HepG2 (cell line): Measurements from ENCODE around the gene OLFM1. TPM values are rescaled to one million over a fixed set of nuclear protein-coding genes. Genes with fewer than 3 reads are reported as not detected.

ENCODE experiments used
- BORCS8-MEF2B ChIP-seq: sonication (generic); formaldehyde crosslinking; IDR thresholded peaks from 2 replicates; pipeline ENCODE4 v1.8.0; 2022; ENCODE audit warnings: mild to moderate bottlenecking, missing genetic modification reagents
- FOXO1 ChIP-seq: sonication (generic); formaldehyde crosslinking; IDR thresholded peaks from 2 replicates; pipeline ENCODE4 v1.4.0; 2020; ENCODE audit warnings: missing genetic modification reagents
- HDAC2 ChIP-seq: sonication (generic); formaldehyde crosslinking; IDR thresholded peaks from 2 replicates; pipeline ENCODE4 v1.4.0; 2020; ENCODE audit warnings: missing genetic modification reagents
- KLF6 ChIP-seq: IDR thresholded peaks from 2 replicates; pipeline ENCODE4 v1.8.0; 2016; ENCODE audit warnings: missing biosample characterization, missing genetic modification reagents
- NFE2L2 ChIP-seq: fragments of 150-350 bp; IDR thresholded peaks from 2 replicates; pipeline ENCODE4 v1.6.1; 2014; ENCODE audit warnings: low read length
- PAX8 ChIP-seq: sonication (generic); formaldehyde crosslinking; IDR thresholded peaks from 2 replicates; pipeline ENCODE4 v1.8.0; 2022; ENCODE audit warnings: mild to moderate bottlenecking, missing genetic modification reagents, borderline replicate concordance
- POLR2G ChIP-seq: fragments of 200-400 bp; formaldehyde crosslinking; IDR thresholded peaks from 2 replicates; pipeline ENCODE4 v1.6.1; 2018; ENCODE audit warnings: mild to moderate bottlenecking, low read depth, low read length, moderate library complexity
- TBP ChIP-seq: sonication (generic); formaldehyde crosslinking; IDR thresholded peaks from 2 replicates; pipeline ENCODE4 v1.5.0; 2020; ENCODE audit warnings: missing genetic modification reagents
- TFDP1 ChIP-seq: IDR thresholded peaks from 2 replicates; pipeline ENCODE4 v1.6.1; 2016; ENCODE audit warnings: missing compliant biosample characterization, missing genetic modification reagents, borderline replicate concordance
- THAP11 ChIP-seq: IDR thresholded peaks from 2 replicates; pipeline ENCODE4 v1.6.1; 2016; ENCODE audit warnings: missing biosample characterization, missing genetic modification reagents
- XBP1 ChIP-seq: sonication (generic); formaldehyde crosslinking; IDR thresholded peaks from 2 replicates; pipeline ENCODE4 v1.5.0; 2020; ENCODE audit warnings: missing genetic modification reagents
- ZKSCAN5 ChIP-seq: sonication (generic); formaldehyde crosslinking; IDR thresholded peaks from 2 replicates; pipeline ENCODE4 v1.5.1; 2020; ENCODE audit warnings: mild to moderate bottlenecking, missing genetic modification reagents
- ZNF589 ChIP-seq: sonication (generic); formaldehyde crosslinking; conservative IDR thresholded peaks from 2 replicates; pipeline ENCODE4 v1.8.0; 2022; ENCODE audit warnings: mild to moderate bottlenecking, moderate library complexity, missing genetic modification reagents
- ZNF687 ChIP-seq: sonication (generic); formaldehyde crosslinking; IDR thresholded peaks from 2 replicates; pipeline ENCODE4 v1.5.1; 2020; ENCODE audit warnings: mild to moderate bottlenecking, missing genetic modification reagents, moderate library complexity
- ZNF773 ChIP-seq: sonication (generic); formaldehyde crosslinking; IDR thresholded peaks from 2 replicates; pipeline ENCODE4 v1.4.0; 2020; ENCODE audit warnings: missing genetic modification reagents, borderline replicate concordance
- ZSCAN12 ChIP-seq: sonication (generic); formaldehyde crosslinking; IDR thresholded peaks from 2 replicates; pipeline ENCODE4 v1.9.0; 2021; ENCODE audit warnings: mild to moderate bottlenecking, missing genetic modification reagents
- ZSCAN21 ChIP-seq: sonication (generic); formaldehyde crosslinking; IDR thresholded peaks from 2 replicates; pipeline ENCODE4 v1.8.0; 2022; ENCODE audit warnings: mild to moderate bottlenecking, missing genetic modification reagents, moderate library complexity, borderline replicate concordance
- polyA plus RNA-seq, 8 experiments: library from polyadenylated mRNA; depleted of rRNA in 3 of 8; stranded (reverse) in 7 of 8; unstranded in 1 of 8; fragments of >200 nt; fragmentation: Illumina TruSeq in 4 of 8; extraction: Trizol in 4 of 8; gene quantifications; 2 replicates each; pipeline versions ENCODE4 v1.2.1 to v1.2.3, GENCODE V29; 2011 to 2016; ENCODE audit warnings: low read depth in 4 of 8, missing spikeins in 1 of 8, mixed read lengths in 1 of 8; ENCODE audit not compliant: insufficient read depth in 1 of 8
- total RNA-seq, 5 experiments: library from RNA; depleted of rRNA; stranded (reverse); fragments of >200 nt; fragmentation: Illumina TruSeq; extraction: Trizol; gene quantifications; 2 replicates each; pipeline ENCODE4 v1.2.3, GENCODE V29; 2016; ENCODE audit warnings: low read depth in 1 of 5
- TF ChIP-seq, protein P1 (sequence below): sonication (generic); formaldehyde crosslinking; IDR thresholded peaks from 2 replicates; pipeline ENCODE4 v1.4.0; 2020; ENCODE audit warnings: missing genetic modification reagents

Gene OLFM1
- total and polyA plus RNA-seq, 2 of the 13 experiments (the other 11 are each of a cell fraction or from before 2014, with no cell fraction given), result not detected

DNA sequence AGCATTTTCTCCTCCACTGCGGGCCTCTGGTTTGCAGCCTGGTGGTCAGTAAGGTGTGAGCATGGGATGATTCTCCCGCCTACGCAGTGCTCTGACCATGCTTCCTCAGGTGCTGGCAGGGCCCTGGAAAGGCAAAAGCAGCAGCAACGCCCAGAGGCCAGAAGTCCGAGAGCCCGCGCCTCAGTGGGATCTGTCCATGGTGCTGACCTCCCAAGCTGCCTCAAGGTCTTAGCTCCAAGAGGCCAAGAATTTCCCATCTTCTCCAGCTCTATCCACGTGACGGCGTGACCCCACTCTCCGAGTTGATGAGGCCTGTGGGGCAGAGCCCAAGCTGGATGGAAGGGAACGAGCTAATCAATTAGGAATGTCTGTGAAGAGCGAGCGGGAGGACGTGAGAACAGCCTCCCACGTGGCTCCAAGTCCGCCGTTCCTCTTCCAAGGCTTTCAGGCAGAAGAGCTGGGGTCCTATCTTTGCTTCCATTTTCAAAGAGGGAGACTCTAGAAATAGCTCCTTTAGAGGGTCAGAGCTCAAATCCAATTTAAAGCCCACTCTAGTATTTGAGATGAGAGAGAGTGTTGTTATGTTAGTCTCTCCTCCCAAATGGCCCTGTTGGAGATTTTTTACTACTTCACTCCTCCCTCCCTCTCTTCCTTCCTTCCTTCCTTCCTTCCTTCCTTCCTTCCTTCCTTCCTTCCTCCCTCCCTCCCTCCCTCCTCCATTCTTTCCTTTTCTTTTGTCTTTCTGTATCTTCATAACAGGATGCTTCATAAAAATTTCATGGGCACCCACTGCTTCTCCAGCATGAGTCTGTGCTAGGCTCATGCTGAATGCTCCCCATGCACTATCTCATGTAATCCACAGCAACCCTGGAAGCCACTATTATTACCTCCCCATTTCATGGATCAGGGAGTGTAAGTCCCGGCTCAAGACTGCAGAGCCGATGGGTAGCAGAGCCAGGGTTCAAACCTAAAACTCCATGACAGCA lies 69.3 kb downstream of the OLFM1 start (continued):
- TF ChIP-seq, protein P1, sequence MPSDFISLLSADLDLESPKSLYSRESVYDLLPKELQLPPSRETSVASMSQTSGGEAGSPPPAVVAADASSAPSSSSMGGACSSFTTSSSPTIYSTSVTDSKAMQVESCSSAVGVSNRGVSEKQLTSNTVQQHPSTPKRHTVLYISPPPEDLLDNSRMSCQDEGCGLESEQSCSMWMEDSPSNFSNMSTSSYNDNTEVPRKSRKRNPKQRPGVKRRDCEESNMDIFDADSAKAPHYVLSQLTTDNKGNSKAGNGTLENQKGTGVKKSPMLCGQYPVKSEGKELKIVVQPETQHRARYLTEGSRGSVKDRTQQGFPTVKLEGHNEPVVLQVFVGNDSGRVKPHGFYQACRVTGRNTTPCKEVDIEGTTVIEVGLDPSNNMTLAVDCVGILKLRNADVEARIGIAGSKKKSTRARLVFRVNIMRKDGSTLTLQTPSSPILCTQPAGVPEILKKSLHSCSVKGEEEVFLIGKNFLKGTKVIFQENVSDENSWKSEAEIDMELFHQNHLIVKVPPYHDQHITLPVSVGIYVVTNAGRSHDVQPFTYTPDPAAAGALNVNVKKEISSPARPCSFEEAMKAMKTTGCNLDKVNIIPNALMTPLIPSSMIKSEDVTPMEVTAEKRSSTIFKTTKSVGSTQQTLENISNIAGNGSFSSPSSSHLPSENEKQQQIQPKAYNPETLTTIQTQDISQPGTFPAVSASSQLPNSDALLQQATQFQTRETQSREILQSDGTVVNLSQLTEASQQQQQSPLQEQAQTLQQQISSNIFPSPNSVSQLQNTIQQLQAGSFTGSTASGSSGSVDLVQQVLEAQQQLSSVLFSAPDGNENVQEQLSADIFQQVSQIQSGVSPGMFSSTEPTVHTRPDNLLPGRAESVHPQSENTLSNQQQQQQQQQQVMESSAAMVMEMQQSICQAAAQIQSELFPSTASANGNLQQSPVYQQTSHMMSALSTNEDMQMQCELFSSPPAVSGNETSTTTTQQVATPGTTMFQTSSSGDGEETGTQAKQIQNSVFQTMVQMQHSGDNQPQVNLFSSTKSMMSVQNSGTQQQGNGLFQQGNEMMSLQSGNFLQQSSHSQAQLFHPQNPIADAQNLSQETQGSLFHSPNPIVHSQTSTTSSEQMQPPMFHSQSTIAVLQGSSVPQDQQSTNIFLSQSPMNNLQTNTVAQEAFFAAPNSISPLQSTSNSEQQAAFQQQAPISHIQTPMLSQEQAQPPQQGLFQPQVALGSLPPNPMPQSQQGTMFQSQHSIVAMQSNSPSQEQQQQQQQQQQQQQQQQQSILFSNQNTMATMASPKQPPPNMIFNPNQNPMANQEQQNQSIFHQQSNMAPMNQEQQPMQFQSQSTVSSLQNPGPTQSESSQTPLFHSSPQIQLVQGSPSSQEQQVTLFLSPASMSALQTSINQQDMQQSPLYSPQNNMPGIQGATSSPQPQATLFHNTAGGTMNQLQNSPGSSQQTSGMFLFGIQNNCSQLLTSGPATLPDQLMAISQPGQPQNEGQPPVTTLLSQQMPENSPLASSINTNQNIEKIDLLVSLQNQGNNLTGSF (CRISPR knock-in tag), result 0 out of 2 replicates have a peak, but pooled peaks have one; percentile 44
- no peak for TF ChIP-seq NFE2L2
- TF ChIP-seq ZNF687 (CRISPR knock-in tag), result peak; percentile 20; the same call in 1 of the 2 replicates
- 0 out of 2 replicates have a peak, but pooled peaks have one; percentile 62 for TF ChIP-seq ZSCAN12 (CRISPR knock-in tag)
- no peak for TF ChIP-seq FOXO1 (CRISPR knock-in tag)
- TF ChIP-seq ZNF589, result 0 out of 2 replicates have a peak, but pooled peaks have one; percentile 34
- peak; percentile 68; the same call in 1 of the 2 replicates for TF ChIP-seq XBP1
- TF ChIP-seq BORCS8-MEF2B (CRISPR knock-in tag), result 0 out of 2 replicates have a peak, but pooled peaks have one; percentile 46
- TF ChIP-seq HDAC2 (CRISPR knock-in tag), result 0 out of 2 replicates have a peak, but pooled peaks have one; percentile 17
- TF ChIP-seq TFDP1 (CRISPR knock-in tag), result no peak
- TF ChIP-seq ZKSCAN5, result no peak
- 0 out of 2 replicates have a peak, but pooled peaks have one; percentile 65 for TF ChIP-seq KLF6 (CRISPR knock-in tag)
- TF ChIP-seq TBP (CRISPR knock-in tag), result no peak
- TF ChIP-seq POLR2G, result no peak
- TF ChIP-seq PAX8 (CRISPR knock-in tag), result no peak
- TF ChIP-seq ZSCAN21 (CRISPR knock-in tag), result no peak
- 0 out of 2 replicates have a peak, but pooled peaks have one; percentile 25 for TF ChIP-seq THAP11
- peak; percentile 78; the same call in 1 of the 2 replicates for TF ChIP-seq ZNF773 (CRISPR knock-in tag)
